Neural cell (in vitro differentiated cells): Measurements from ENCODE around the gene IRF1. TPM values are rescaled to one million over a fixed set of nuclear protein-coding genes. Genes with fewer than 3 reads are reported as not detected.

Experiments
- H2AFZ ChIP-seq: fragments of 200-600, 300-800 bp; sonication (generic), shearing (Covaris generic); 2 replicates; pipeline ENCODE4 v1.6.0; 2014; ENCODE audit warnings: low read depth, mild to moderate bottlenecking, antibody characterized with exemption, low read length, moderate library complexity
- H3F3A ChIP-seq: fragments of 200-600 bp; shearing (Covaris generic); 2 replicates; pipeline ENCODE4 v1.6.1; 2016; ENCODE audit warnings: mild to moderate bottlenecking, moderate library complexity, mixed read lengths, antibody characterized with exemption, low read length; ENCODE audit not compliant: insufficient read depth, poor library complexity, severe bottlenecking
- H3K27ac ChIP-seq: fragments of 200-600, 300-800 bp; sonication (generic), shearing (Covaris generic); 2 replicates; pipeline ENCODE4 v1.5.1; 2014; ENCODE audit warnings: mild to moderate bottlenecking, low read length, moderate library complexity
- H3K27me3 ChIP-seq: fragments of 300-800, 200-600 bp; sonication (generic), shearing (Covaris generic); 2 replicates; pipeline ENCODE4 v1.6.0; 2014; ENCODE audit warnings: mild to moderate bottlenecking, low read depth, low read length, moderate library complexity; ENCODE audit not compliant: insufficient read depth
- H3K36me3 ChIP-seq: fragments of 300-800, 200-600 bp; sonication (generic), shearing (Covaris generic); 2 replicates; pipeline ENCODE4 v1.5.1; 2014; ENCODE audit warnings: mild to moderate bottlenecking, antibody characterized with exemption, low read length, moderate library complexity; ENCODE audit not compliant: insufficient read depth
- H3K4me2 ChIP-seq: fragments of 300-800, 200-600 bp; sonication (generic), shearing (Covaris generic); 2 replicates; pipeline ENCODE4 v1.6.0; 2014; ENCODE audit warnings: mild to moderate bottlenecking, low read length
- H3K4me3 ChIP-seq: fragments of 300-800, 200-600 bp; sonication (generic), shearing (Covaris generic); 2 replicates; pipeline ENCODE4 v1.5.1; 2014; ENCODE audit warnings: mild to moderate bottlenecking, low read length, moderate library complexity
- H3K79me2 ChIP-seq: fragments of 200-600 bp; shearing (Covaris generic); replicated peaks from 2 replicates; pipeline ENCODE4 v1.6.0; 2014; ENCODE audit warnings: mild to moderate bottlenecking, low read length, moderate library complexity; ENCODE audit not compliant: insufficient read depth
- H3K9ac ChIP-seq: fragments of 300-800, 200-600 bp; sonication (generic), shearing (Covaris generic); 2 replicates; pipeline ENCODE4 v1.6.1; 2016; ENCODE audit warnings: mild to moderate bottlenecking, low read length, mixed read lengths
- H3K9me2 ChIP-seq: fragments of 200-600 bp; shearing (Covaris generic); 2 replicates; pipeline ENCODE4 v1.6.1; 2016; ENCODE audit warnings: mild to moderate bottlenecking, low read length, mixed read lengths; ENCODE audit not compliant: insufficient read depth
- H3K9me3 ChIP-seq: fragments of 200-600, 300-800 bp; sonication (generic), shearing (Covaris generic); 2 replicates; pipeline ENCODE4 v1.6.1; 2016; ENCODE audit warnings: mild to moderate bottlenecking, mixed run types, low read length, moderate library complexity, mixed read lengths
- H4K20me1 ChIP-seq: fragments of 200-600 bp; shearing (Covaris generic); 2 replicates; pipeline ENCODE4 v1.6.1; 2016; ENCODE audit warnings: mild to moderate bottlenecking, mixed run types; ENCODE audit not compliant: insufficient read depth
- EP300 ChIP-seq: fragments of 450-650 bp; conservative IDR thresholded peaks from 2 replicates; pipeline ENCODE4 v1.6.1; 2014; ENCODE audit warnings: antibody characterized with exemption, mild to moderate bottlenecking, moderate library complexity; ENCODE audit not compliant: poor library complexity, severe bottlenecking
- EZH2 ChIP-seq: fragments of 200-600, 300-800 bp; shearing (Covaris generic), sonication (generic); IDR thresholded peaks from 2 replicates; pipeline ENCODE4 v1.6.1; 2014; ENCODE audit warnings: antibody characterized with exemption, low read length, borderline replicate concordance, mild to moderate bottlenecking; ENCODE audit not compliant: insufficient read depth, poor library complexity, severe bottlenecking
- MXI1 ChIP-seq: fragments of 450-650 bp; conservative IDR thresholded peaks from 2 replicates; pipeline ENCODE4 v1.6.1; 2014; ENCODE audit warnings: antibody characterized with exemption, mild to moderate bottlenecking; ENCODE audit not compliant: poor library complexity, severe bottlenecking
- POLR2AphosphoS5 ChIP-seq: IDR thresholded peaks from 2 replicates; pipeline ENCODE4 v1.6.1; 2012
- RAD21 ChIP-seq: fragments of 450-650 bp; conservative IDR thresholded peaks from 2 replicates; pipeline ENCODE4 v1.6.1; 2014; ENCODE audit warnings: antibody characterized with exemption, mild to moderate bottlenecking, moderate library complexity
- REST ChIP-seq: IDR thresholded peaks from 2 replicates; pipeline ENCODE4 v1.6.1; 2012; ENCODE audit warnings: borderline replicate concordance
- SMC3 ChIP-seq: fragments of 450-650 bp; conservative IDR thresholded peaks from 2 replicates; pipeline ENCODE4 v1.6.1; 2014; ENCODE audit warnings: antibody characterized with exemption, mild to moderate bottlenecking, moderate library complexity; ENCODE audit not compliant: poor library complexity
- TAF1 ChIP-seq: IDR thresholded peaks from 2 replicates; pipeline ENCODE4 v1.6.1; 2012; ENCODE audit warnings: low read depth
- polyA plus RNA-seq: library from polyadenylated mRNA; depleted of rRNA; stranded (reverse); fragments of >200 nt; gene quantifications from 2 replicates; pipeline ENCODE4 v1.2.3, GENCODE V29; 2014
- small RNA-seq, 3 experiments: library from RNA; depleted of rRNA; stranded (forward); fragments of <200 nt; gene quantifications; one replicate each; pipeline ENCODE3, GENCODE V24; 2012
- TF ChIP-seq, protein P1 (sequence below): fragments of 450-650 bp; IDR thresholded peaks from 2 replicates; pipeline ENCODE4 v1.5.1; 2014; ENCODE audit warnings: antibody characterized with exemption, mild to moderate bottlenecking, moderate library complexity; ENCODE audit not compliant: poor library complexity, severe bottlenecking

Gene IRF1
- polyA plus RNA-seq, 1 donor from 2014 or later: 0.67 TPM

DNA sequence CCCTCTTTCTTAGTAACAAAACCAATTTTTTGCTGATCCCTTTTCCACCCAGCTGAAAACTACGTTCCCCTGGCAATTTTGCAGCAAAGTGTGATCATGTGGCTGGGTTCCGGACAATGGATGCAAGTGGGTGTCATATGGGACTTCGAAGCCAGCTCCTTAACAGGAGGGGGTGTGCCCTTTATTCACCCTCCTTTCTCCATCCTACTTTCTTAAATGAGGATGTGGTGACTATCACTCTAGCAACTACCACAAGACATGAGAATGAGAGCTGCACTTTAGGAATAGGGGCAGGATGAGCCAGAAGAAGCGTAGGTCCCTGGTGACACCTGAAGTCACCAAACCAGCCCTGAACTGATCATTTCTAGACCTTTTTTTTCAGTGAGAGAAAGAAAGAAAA, 58.9 kb downstream of the IRF1 start:
- Histone ChIP-seq H3F3A (no peaks in the 10 kb centered on the region), H3K27ac (no peak overlapping the region), H4K20me1 (no peaks in the 10 kb centered on the region), H3K9me3 (no peaks in the 10 kb centered on the region), H3K9me2 (no peaks in the 10 kb centered on the region), H2AFZ (no peak overlapping the region), H3K4me3 (no peak overlapping the region), H3K4me2 (no peak overlapping the region), H3K27me3 (no peaks in the 10 kb centered on the region), H3K9ac (no peak overlapping the region), H3K36me3 (no peaks in the 10 kb centered on the region), H3K79me2 (no peaks in the 10 kb centered on the region)
- TF ChIP-seq EP300: no peak
- TF ChIP-seq MXI1: no peak
- no peak for TF ChIP-seq EZH2
- TF ChIP-seq SMC3: no peak
- TF ChIP-seq, protein P1, sequence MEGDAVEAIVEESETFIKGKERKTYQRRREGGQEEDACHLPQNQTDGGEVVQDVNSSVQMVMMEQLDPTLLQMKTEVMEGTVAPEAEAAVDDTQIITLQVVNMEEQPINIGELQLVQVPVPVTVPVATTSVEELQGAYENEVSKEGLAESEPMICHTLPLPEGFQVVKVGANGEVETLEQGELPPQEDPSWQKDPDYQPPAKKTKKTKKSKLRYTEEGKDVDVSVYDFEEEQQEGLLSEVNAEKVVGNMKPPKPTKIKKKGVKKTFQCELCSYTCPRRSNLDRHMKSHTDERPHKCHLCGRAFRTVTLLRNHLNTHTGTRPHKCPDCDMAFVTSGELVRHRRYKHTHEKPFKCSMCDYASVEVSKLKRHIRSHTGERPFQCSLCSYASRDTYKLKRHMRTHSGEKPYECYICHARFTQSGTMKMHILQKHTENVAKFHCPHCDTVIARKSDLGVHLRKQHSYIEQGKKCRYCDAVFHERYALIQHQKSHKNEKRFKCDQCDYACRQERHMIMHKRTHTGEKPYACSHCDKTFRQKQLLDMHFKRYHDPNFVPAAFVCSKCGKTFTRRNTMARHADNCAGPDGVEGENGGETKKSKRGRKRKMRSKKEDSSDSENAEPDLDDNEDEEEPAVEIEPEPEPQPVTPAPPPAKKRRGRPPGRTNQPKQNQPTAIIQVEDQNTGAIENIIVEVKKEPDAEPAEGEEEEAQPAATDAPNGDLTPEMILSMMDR: no peak
- TF ChIP-seq POLR2AphosphoS5: no peak
- TF ChIP-seq REST: no peak
- TF ChIP-seq TAF1: no peak
- TF ChIP-seq RAD21: no peak

Small RNA genes lying within 50 kb of the gene (small RNA-seq; reads per million reads assigned to genes)
- gene RF00019: 0 to 1.2 (median 0) reads per million in 3 experiments

Other genes starting within 250 kb of the IRF1 start
- not detected in 2 replicates for gene PDLIM4, start 233.1 kb downstream of the IRF1 start, polyA plus RNA-seq
- 1.0 and 2.0 TPM in 2 replicates for gene SLC22A4, start 196.4 kb downstream of the IRF1 start, polyA plus RNA-seq
- 5.2 and 5.5 TPM in 2 replicates for gene SLC22A5, start 121.1 kb downstream of the IRF1 start, polyA plus RNA-seq
- gene IL5, start 52.7 kb upstream of the IRF1 start, polyA plus RNA-seq: not detected in 2 replicates
- 6.7 and 7.5 TPM in 2 replicates for gene RAD50, start 66.2 kb upstream of the IRF1 start, polyA plus RNA-seq
- gene IL13, start 167.4 kb upstream of the IRF1 start, polyA plus RNA-seq: 0.25 TPM in 1 of 2 replicates, not detected in the other
- not detected in 2 replicates for gene IL4, start 183.2 kb upstream of the IRF1 start, polyA plus RNA-seq
- 84.6 and 94.4 TPM in 2 replicates for gene KIF3A, start 246.8 kb upstream of the IRF1 start, polyA plus RNA-seq